Liver (tissue), 9 donors: Measurements from ENCODE around the gene MYH13. TPM values are rescaled to one million over a fixed set of nuclear protein-coding genes. Genes with fewer than 3 reads are reported as not detected.

ENCODE experiments used
- DNase-seq: peaks from one replicate; pipeline ENCODE4 v3.0.0-alpha.2; 2017; ENCODE audit warnings: low spot score
- H3K27ac ChIP-seq, 2 donors: one replicate each; pipeline ENCODE4 v1.7.0; 2013; ENCODE audit warnings: inconsistent platforms in 2 of 2, low read length in 2 of 2, control low read depth in 1 of 2, low read depth in 1 of 2, mild to moderate bottlenecking in 1 of 2
- H3K27me3 ChIP-seq, 4 donors: one replicate each; pipeline versions ENCODE4 v1.6.1 to v1.7.0; 2013; ENCODE audit warnings: low read length in 3 of 4, inconsistent platforms in 1 of 4, mild to moderate bottlenecking in 1 of 4, moderate library complexity in 1 of 4; ENCODE audit not compliant: control insufficient read depth in 4 of 4, insufficient read depth in 4 of 4
- H3K36me3 ChIP-seq, 4 donors: one replicate each; pipeline versions ENCODE4 v1.6.1 to v1.7.0; 2013; ENCODE audit warnings: low read length in 3 of 4, mild to moderate bottlenecking in 3 of 4, low read depth in 1 of 4, moderate library complexity in 1 of 4; ENCODE audit not compliant: control insufficient read depth in 4 of 4, insufficient read depth in 3 of 4
- H3K4me1 ChIP-seq, 4 donors: one replicate each; pipeline versions ENCODE4 v1.6.1 to v1.7.0; 2013; ENCODE audit warnings: low read length in 3 of 4, mild to moderate bottlenecking in 3 of 4, moderate library complexity in 1 of 4; ENCODE audit not compliant: control insufficient read depth in 4 of 4, insufficient read depth in 4 of 4
- H3K4me3 ChIP-seq, 3 donors: one replicate each; pipeline versions ENCODE4 v1.6.1 to v1.7.0; 2013; ENCODE audit warnings: low read length in 3 of 3, control low read depth in 1 of 3, low read depth in 1 of 3, mild to moderate bottlenecking in 1 of 3
- H3K9ac ChIP-seq, 2 donors: one replicate each; pipeline ENCODE4 v1.7.0; 2013; ENCODE audit warnings: low read length in 2 of 2, mild to moderate bottlenecking in 2 of 2, moderate library complexity in 2 of 2, control low read depth in 1 of 2, low read depth in 1 of 2
- H3K9me3 ChIP-seq, 4 donors: one replicate each; pipeline versions ENCODE4 v1.6.1 to v1.7.0; 2013; ENCODE audit warnings: low read length in 3 of 4; ENCODE audit not compliant: control insufficient read depth in 4 of 4
- EGR1 ChIP-seq, 2 donors: IDR thresholded peaks; 2 replicates each; pipeline ENCODE4 v1.6.1; 2016 to 2018; ENCODE audit warnings: antibody characterized with exemption in 2 of 2, low read depth in 2 of 2
- FOXA1 ChIP-seq: IDR thresholded peaks from 2 replicates; pipeline ENCODE4 v1.6.1; 2016; ENCODE audit warnings: antibody characterized with exemption
- GABPA ChIP-seq, 2 donors: IDR thresholded peaks in 1 of 2; conservative IDR thresholded peaks in 1 of 2; 2 replicates each; pipeline ENCODE4 v1.6.1; 2016; ENCODE audit warnings: antibody characterized with exemption in 2 of 2, mild to moderate bottlenecking in 1 of 2, moderate library complexity in 1 of 2
- HNF4A ChIP-seq, 2 donors: conservative IDR thresholded peaks; 2 replicates each; pipeline ENCODE4 v1.6.1; 2016; ENCODE audit warnings: antibody characterized with exemption in 2 of 2, mild to moderate bottlenecking in 2 of 2
- HNF4G ChIP-seq: IDR thresholded peaks from 2 replicates; pipeline ENCODE4 v1.6.1; 2016; ENCODE audit warnings: antibody characterized with exemption
- JUND ChIP-seq, 2 donors: IDR thresholded peaks; 2 replicates each; pipeline ENCODE4 v1.6.1; 2016; ENCODE audit warnings: antibody characterized with exemption in 2 of 2
- NR2F2 ChIP-seq: IDR thresholded peaks from 2 replicates; pipeline ENCODE4 v1.6.1; 2016; ENCODE audit warnings: antibody characterized with exemption
- RAD21 ChIP-seq, 2 donors: IDR thresholded peaks; 2 replicates each; pipeline ENCODE4 v1.6.1; 2016; ENCODE audit warnings: antibody characterized with exemption in 2 of 2, mild to moderate bottlenecking in 2 of 2
- RXRA ChIP-seq, 2 donors: IDR thresholded peaks; 2 replicates each; pipeline ENCODE4 v1.6.1; 2017 to 2018; ENCODE audit warnings: antibody characterized with exemption in 2 of 2, mild to moderate bottlenecking in 1 of 2
- SP1 ChIP-seq: IDR thresholded peaks from 2 replicates; pipeline ENCODE4 v1.6.1; 2018; ENCODE audit warnings: antibody characterized with exemption, mild to moderate bottlenecking
- TAF1 ChIP-seq: conservative IDR thresholded peaks from 2 replicates; pipeline ENCODE4 v1.6.1; 2016; ENCODE audit warnings: antibody characterized with exemption, mild to moderate bottlenecking
- WGBS: extraction: QIAGEN DNeasy Blood & Tissue Kit; methylation state at CpG from one replicate; pipeline ENCODE4 v1.1.7; 2013; 5-methylcytosine and 5-hydroxymethylcytosine counted together
- polyA plus RNA-seq, 2 donors: library from polyadenylated mRNA; stranded (reverse) in 1 of 2; unstranded in 1 of 2; fragments of 200-250 nt in 1 of 2; fragments of >200 nt in 1 of 2; fragmentation: Nextera tagmentation in 1 of 2; extraction: Ambion mirVana in 1 of 2; gene quantifications; one replicate each; pipeline versions ENCODE4 v1.2.1 to v1.2.3, GENCODE V29; 2013 to 2015
- total RNA-seq, 2 donors: library from RNA; depleted of rRNA; stranded (reverse); fragments of >200 nt; gene quantifications; one replicate each; pipeline ENCODE4 v1.2.3, GENCODE V29; 2014
- TF ChIP-seq, protein P1 (sequence below): IDR thresholded peaks from 2 replicates; pipeline ENCODE4 v1.6.1; 2016; ENCODE audit warnings: antibody characterized with exemption
- TF ChIP-seq, protein P2 (sequence below): fragments of 150-350 bp; IDR thresholded peaks from 2 replicates; pipeline ENCODE4 v1.5.1; 2017; ENCODE audit warnings: improper control_type of control experiment, low read depth, low read length; ENCODE audit not compliant: missing input control
- TF ChIP-seq, protein P3 (sequence below): IDR thresholded peaks from 2 replicates; pipeline ENCODE4 v1.6.1; 2016; ENCODE audit warnings: antibody characterized with exemption
- TF ChIP-seq, protein P4 (sequence below): IDR thresholded peaks from 2 replicates; pipeline ENCODE4 v1.6.1; 2016; ENCODE audit warnings: antibody characterized with exemption
- donor health status: healthy.
- donor health status: healthy.
- donor health status: healthy.
- donor health status: healthy.
- donor health status: healthy.

The MYH13 gene
- total and polyA plus RNA-seq, 4 donors = not detected

DNA sequence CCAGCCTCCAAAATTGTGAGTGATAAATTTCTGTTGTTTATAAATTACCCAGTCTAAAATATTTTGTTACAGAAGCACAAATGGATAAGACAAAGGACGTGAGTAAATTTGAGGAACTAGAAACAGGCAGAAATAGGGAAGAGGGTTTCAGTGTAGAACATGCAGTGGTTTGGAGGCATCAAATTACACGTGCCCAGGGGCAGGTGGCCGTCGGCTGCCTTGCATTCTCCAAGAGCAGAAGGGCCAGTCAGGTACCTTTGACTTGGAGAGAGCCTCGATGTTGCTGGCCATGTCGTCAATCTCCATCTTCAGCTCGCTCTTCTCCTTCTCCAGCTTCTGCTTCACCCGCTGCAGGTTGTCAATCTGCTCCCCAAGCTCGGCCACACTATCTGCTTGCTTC lies 54.3 kb downstream of the MYH13 start (continued):
- TF ChIP-seq, protein P1, sequence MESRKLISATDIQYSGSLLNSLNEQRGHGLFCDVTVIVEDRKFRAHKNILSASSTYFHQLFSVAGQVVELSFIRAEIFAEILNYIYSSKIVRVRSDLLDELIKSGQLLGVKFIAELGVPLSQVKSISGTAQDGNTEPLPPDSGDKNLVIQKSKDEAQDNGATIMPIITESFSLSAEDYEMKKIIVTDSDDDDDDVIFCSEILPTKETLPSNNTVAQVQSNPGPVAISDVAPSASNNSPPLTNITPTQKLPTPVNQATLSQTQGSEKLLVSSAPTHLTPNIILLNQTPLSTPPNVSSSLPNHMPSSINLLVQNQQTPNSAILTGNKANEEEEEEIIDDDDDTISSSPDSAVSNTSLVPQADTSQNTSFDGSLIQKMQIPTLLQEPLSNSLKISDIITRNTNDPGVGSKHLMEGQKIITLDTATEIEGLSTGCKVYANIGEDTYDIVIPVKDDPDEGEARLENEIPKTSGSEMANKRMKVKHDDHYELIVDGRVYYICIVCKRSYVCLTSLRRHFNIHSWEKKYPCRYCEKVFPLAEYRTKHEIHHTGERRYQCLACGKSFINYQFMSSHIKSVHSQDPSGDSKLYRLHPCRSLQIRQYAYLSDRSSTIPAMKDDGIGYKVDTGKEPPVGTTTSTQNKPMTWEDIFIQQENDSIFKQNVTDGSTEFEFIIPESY = no peak

DNA sequence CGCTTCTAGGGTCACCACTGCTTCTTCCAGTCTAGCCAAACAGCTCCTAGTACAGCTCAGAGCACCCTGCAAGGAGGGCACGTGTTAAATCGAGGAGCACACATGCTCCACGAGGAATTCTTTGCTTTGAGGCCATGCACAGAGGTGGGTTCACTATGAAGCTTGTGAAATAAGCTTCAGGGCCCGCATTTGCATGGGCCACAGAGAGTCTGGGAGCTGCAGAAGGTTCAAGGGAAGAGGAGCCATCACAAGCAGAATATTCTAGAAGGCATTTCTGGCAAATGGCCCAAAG lies 55.3 kb downstream of the MYH13 start:
- no peak overlapping the region for H3K9ac ChIP-seq
- H3K4me1 ChIP-seq = no peaks in the 10 kb centered on the region
- no peaks in the 10 kb centered on the region for H3K9me3 ChIP-seq
- H3K27me3 ChIP-seq = peaks cover 0 to under 1% (median 0%) of the 10 kb centered on the region in 4 donors
- H3K27ac ChIP-seq = no peak overlapping the region
- no peaks in the 10 kb centered on the region for H3K36me3 ChIP-seq
- no peak for DNase-seq
- TF ChIP-seq RXRA (IDR thresholded peaks at IDR 0.05) = no peak
- H3K4me3 ChIP-seq = no peak overlapping the region
- 71% methylated on average over 5 of the region's 5 CpGs for WGBS

DNA sequence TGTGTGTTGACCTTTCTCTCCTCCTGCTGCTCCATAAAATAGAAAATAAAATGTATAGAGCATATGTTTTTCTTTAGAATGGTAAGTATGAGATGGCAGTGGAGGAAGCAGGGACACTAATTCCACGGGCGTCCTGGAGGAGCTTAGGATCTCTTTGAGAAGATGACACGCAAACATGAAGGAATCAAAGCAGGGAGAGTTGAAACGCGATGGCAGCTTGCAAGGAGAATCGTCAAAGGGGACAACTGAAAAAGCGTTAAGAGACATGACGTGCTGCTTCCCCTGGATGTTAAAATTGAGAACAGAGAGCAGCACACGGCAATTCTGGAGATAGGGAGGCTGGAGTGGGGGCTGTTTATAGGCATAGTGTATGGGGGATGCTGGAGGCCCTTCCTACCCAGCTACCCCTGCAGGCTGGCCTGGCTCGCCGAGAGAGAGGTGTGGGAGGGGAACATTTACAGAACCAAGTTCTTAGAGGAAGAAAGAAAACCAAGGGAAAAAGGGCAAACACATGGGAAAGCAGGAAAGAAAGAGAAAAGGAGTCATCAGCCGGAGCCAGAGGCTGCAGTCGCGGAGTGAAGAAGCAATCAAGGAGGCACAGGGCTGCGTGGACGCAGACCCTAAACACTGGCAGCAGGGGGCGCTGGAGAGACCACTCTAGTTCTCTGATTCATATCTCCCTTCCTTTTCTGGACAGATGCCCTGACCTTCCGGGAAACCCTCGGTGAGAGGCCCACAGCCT lies 55.8 kb downstream of the MYH13 start:
- Histone ChIP-seq H3K4me3 (no peak overlapping the region), H3K36me3 (no peaks in the 10 kb centered on the region), H3K9ac (no peak overlapping the region), H3K4me1 (no peaks in the 10 kb centered on the region), H3K27me3 (peaks cover 0 to 4% (median 0%) of the 10 kb centered on the region in 4 donors), H3K27ac (no peak overlapping the region), H3K9me3 (no peaks in the 10 kb centered on the region)
- TF ChIP-seq, protein P2, sequence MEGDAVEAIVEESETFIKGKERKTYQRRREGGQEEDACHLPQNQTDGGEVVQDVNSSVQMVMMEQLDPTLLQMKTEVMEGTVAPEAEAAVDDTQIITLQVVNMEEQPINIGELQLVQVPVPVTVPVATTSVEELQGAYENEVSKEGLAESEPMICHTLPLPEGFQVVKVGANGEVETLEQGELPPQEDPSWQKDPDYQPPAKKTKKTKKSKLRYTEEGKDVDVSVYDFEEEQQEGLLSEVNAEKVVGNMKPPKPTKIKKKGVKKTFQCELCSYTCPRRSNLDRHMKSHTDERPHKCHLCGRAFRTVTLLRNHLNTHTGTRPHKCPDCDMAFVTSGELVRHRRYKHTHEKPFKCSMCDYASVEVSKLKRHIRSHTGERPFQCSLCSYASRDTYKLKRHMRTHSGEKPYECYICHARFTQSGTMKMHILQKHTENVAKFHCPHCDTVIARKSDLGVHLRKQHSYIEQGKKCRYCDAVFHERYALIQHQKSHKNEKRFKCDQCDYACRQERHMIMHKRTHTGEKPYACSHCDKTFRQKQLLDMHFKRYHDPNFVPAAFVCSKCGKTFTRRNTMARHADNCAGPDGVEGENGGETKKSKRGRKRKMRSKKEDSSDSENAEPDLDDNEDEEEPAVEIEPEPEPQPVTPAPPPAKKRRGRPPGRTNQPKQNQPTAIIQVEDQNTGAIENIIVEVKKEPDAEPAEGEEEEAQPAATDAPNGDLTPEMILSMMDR = peak; percentile 37
- TF ChIP-seq RAD21 (IDR thresholded peaks at IDR 0.05) = no peak
- no peak for TF ChIP-seq HNF4G
- no peak for TF ChIP-seq NR2F2
- TF ChIP-seq TAF1 = no peak
- TF ChIP-seq HNF4A (conservative IDR thresholded peaks at IDR 0.05) = no peak
- TF ChIP-seq GABPA (IDR thresholded peaks at IDR 0.05 in 1 of 2, conservative IDR thresholded peaks at IDR 0.05 in 1 of 2) = no peak
- WGBS = 63% methylated on average over 19 of the region's 19 CpGs
- peak; percentile 62 for DNase-seq

DNA sequence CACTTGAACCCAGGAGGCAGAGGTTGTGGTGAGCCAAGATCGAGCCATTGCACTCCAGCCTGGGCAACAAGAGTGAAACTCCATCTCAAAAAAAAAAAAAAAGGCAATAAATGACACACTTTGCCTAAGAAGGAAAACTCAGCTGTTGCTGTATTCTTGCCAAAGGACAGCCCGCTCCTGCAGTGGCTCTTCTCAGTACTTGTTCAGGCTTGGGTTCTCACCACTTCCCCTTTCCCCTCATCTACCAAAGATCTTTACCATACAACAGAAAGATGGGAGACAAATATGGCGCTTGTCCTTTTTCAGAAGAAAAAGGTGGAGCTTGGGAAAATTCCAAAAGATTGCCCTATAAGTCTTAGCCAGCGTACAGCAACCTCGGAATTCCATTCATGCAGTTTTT lies 58.5 kb downstream of the MYH13 start:
- no peaks in the 10 kb centered on the region for H3K9me3 ChIP-seq
- 75% methylated on average over 5 of the region's 5 CpGs for WGBS
- H3K27ac ChIP-seq = no peak overlapping the region
- no peaks in the 10 kb centered on the region for H3K4me1 ChIP-seq
- H3K4me3 ChIP-seq = no peak overlapping the region
- no peak overlapping the region for H3K9ac ChIP-seq
- no peaks in the 10 kb centered on the region for H3K36me3 ChIP-seq
- H3K27me3 ChIP-seq = peaks cover 0 to 9% (median 0%) of the 10 kb centered on the region in 4 donors
- DNase-seq = no peak
- TF ChIP-seq FOXA1 (no peak), GABPA (IDR thresholded peaks at IDR 0.05 in 1 of 2, conservative IDR thresholded peaks at IDR 0.05 in 1 of 2) (no peak), HNF4A (conservative IDR thresholded peaks at IDR 0.05) (no peak), JUND (IDR thresholded peaks at IDR 0.05) (no peak), RXRA (IDR thresholded peaks at IDR 0.05) (no peak), TAF1 (no peak), EGR1 (IDR thresholded peaks at IDR 0.05; ENCODE audit: low read depth in 2 of 2) (no peak), RAD21 (IDR thresholded peaks at IDR 0.05) (no peak), NR2F2 (no peak), SP1 (no peak)
- TF ChIP-seq, protein P1 = no peak
- TF ChIP-seq, protein P3, sequence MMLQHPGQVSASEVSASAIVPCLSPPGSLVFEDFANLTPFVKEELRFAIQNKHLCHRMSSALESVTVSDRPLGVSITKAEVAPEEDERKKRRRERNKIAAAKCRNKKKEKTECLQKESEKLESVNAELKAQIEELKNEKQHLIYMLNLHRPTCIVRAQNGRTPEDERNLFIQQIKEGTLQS = no peak
- TF ChIP-seq, protein P4, sequence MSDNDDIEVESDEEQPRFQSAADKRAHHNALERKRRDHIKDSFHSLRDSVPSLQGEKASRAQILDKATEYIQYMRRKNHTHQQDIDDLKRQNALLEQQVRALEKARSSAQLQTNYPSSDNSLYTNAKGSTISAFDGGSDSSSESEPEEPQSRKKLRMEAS = no peak
